LNCAP (cell line): ENCODE data around the gene RASAL2.

Experiments used
- CTCF ChIP-seq: fragments of 450-650 bp; IDR thresholded peaks from 2 replicates; pipeline ENCODE4 v1.5.1; 2017; ENCODE audit warnings: mild to moderate bottlenecking

RASAL2 gene

GRCh38 chr1:178196631-178197030, 102.7 kb downstream of the RASAL2 start:
- TF ChIP-seq CTCF = no peak

GRCh38 chr1:178209935-178210334, 116.0 kb downstream of the RASAL2 start:
- no peak for TF ChIP-seq CTCF

- no peak for TF ChIP-seq CTCF
Observed at GRCh38 chr1:178218550-178218949, 124.6 kb downstream of the RASAL2 start.

GRCh38 chr1:178220094-178220493, 126.2 kb downstream of the RASAL2 start:
- no peak for TF ChIP-seq CTCF

- TF ChIP-seq CTCF = no peak
Observed at GRCh38 chr1:178223289-178223688, 129.4 kb downstream of the RASAL2 start.

GRCh38 chr1:178224358-178224757, 130.5 kb downstream of the RASAL2 start:
- no peak for TF ChIP-seq CTCF

- no peak for TF ChIP-seq CTCF
Observed at GRCh38 chr1:178230881-178231409, 137.0 kb downstream of the RASAL2 start.

- TF ChIP-seq CTCF = no peak
Observed at GRCh38 chr1:178232108-178232507, 138.2 kb downstream of the RASAL2 start.
